ENCODE data around the gene CYB5RL. TPM values are rescaled to one million over a fixed set of nuclear protein-coding genes. Genes with fewer than 3 reads are reported as not detected.

The CYB5RL gene
- total RNA-seq, 2 donors from 2014 or later: 2.9 to 4.6 TPM

DNA sequence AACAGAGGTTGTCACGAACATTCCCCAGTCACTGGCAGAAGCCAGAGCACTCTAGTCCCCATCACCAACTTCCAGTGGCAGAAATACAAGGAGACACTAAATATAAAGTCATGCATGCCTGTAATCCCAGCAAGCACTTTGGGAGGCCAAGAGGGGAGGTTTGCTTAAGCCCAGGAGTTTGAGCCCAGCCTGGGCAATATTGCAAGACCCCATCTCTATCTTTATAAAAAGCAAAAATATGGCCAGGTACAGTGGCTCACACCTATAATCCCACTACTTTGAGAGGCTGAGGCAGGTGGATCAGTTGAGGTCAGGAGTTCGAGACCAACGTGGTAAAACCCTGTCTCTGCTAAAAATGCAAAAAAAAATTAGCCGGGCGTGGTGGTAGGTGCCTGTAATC, 6.4 kb downstream of the CYB5RL start:
- DNase-seq (no peak), ATAC-seq (no peak)
- Mint-ChIP-seq H3K27ac (no peak overlapping the region), H3K27me3 (no peaks in the 10 kb centered on the region), H3K4me1 (peaks cover 3% of the 10 kb centered on the region), H3K4me3 (no peak overlapping the region), H3K36me3 (ENCODE audit: low read depth) (peaks cover 12% of the 10 kb centered on the region)
- no peaks in the 10 kb centered on the region for H3K9me3 ChIP-seq (ENCODE audit: control insufficient read depth, low read length, poor library complexity, severe bottlenecking)

DNA sequence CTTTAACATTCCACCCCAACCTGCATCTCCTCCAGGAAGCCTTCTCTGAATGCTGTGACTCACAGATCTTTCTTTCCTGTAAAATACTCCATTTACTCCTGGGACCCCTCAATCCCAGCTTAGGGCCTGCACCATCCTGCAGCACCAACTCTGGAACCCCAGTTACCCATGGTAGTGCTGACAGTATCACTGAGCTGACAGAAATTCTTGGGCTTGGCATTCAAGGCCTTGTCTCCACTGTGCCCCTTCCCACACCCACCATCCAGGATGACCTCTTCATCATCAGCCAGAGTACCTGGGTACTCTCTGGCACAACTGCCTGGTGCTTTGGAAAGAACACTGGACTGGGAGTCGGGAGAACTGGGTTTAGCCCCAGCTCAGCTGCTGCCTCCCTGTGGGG, 8.3 kb downstream of the CYB5RL start:
- H3K4me3 Mint-ChIP-seq: no peak overlapping the region
- no peaks in the 10 kb centered on the region for H3K9me3 ChIP-seq (ENCODE audit: control insufficient read depth, low read length, poor library complexity, severe bottlenecking)
- ATAC-seq (no peak), DNase-seq (no peak)
- peaks cover 6% of the 10 kb centered on the region for H3K4me1 Mint-ChIP-seq
- peaks cover 14% of the 10 kb centered on the region for H3K36me3 Mint-ChIP-seq (ENCODE audit: low read depth)
- H3K27me3 Mint-ChIP-seq: no peaks in the 10 kb centered on the region
- H3K27ac Mint-ChIP-seq: no peak overlapping the region

DNA sequence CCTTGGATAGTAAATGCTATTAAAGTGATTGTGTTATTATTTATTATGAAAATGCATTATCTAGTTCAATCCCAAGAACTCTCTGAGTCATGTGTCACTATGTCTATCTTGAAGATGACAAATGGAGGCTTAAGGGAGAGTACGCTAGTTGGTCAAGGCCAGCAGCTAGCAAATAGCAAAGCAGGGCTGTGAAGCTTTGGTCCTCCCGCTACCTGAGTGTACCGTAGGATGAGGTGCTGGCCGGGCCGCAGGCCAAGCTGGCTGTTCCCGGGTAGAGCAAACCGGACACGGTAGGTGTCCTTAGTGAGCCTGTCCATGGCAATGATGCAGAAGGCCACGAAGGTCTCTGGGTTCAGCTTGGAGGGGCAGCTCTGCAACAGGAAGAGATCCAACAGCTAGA, 9.3 kb downstream of the CYB5RL start:
- Mint-ChIP-seq H3K4me1 (peaks cover 6% of the 10 kb centered on the region), H3K4me3 (no peak overlapping the region), H3K27ac (no peak overlapping the region), H3K27me3 (no peaks in the 10 kb centered on the region), H3K36me3 (ENCODE audit: low read depth) (peaks cover 14% of the 10 kb centered on the region)
- no peaks in the 10 kb centered on the region for H3K9me3 ChIP-seq (ENCODE audit: control insufficient read depth, low read length, poor library complexity, severe bottlenecking)
- ATAC-seq: no peak
- no peak for DNase-seq

DNA sequence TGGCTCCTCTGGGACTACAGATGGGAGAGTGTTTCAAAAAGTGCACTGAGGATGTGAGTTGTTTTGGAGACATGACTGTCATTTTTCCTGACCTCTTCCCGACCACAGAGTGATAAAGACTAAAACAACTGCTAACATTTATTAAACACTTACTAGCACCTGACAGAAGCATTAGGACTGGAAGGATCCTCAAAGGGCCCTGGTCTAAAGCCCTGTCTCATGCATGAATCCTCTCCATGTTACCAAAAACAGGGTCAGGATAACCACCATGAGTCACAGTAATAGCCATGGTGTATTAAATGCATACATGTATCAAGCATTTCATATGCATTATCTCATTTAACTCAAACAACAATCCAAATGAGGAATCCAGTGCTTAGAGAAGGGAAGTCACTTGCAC, 11.5 kb downstream of the CYB5RL start:
- H3K9me3 ChIP-seq (ENCODE audit: control insufficient read depth, low read length, poor library complexity, severe bottlenecking): no peaks in the 10 kb centered on the region
- Mint-ChIP-seq H3K4me1 (peaks cover 5% of the 10 kb centered on the region), H3K36me3 (ENCODE audit: low read depth) (peaks cover 14% of the 10 kb centered on the region), H3K27ac (no peak overlapping the region), H3K27me3 (no peaks in the 10 kb centered on the region), H3K4me3 (no peak overlapping the region)
- ATAC-seq (no peak), DNase-seq (no peak)

DNA sequence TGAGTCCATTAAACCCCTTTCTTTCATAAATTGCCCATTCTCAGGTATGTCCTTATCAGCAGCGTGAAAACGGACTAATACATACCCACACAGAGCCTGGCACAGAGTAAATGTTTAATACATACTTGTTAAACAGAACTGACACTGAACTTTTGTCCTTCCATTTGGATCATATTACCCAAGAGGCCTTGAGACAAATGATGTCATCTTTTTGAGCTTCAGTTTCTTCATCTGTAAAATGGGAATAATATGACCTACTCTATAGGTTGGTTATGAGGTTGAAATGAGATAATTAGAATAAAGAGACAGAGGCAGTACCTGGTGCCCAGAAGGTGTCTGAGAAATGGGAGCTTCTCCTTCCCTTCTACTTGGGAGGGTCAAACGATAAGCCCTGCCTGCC, 13.8 kb downstream of the CYB5RL start:
- ATAC-seq (no peak), DNase-seq (no peak)
- no peaks in the 10 kb centered on the region for H3K27me3 Mint-ChIP-seq
- peaks cover 8% of the 10 kb centered on the region for H3K36me3 Mint-ChIP-seq (ENCODE audit: low read depth)
- H3K9me3 ChIP-seq (ENCODE audit: control insufficient read depth, low read length, poor library complexity, severe bottlenecking): no peaks in the 10 kb centered on the region
- H3K4me3 Mint-ChIP-seq: no peak overlapping the region
- peaks cover 5% of the 10 kb centered on the region for H3K4me1 Mint-ChIP-seq
- H3K27ac Mint-ChIP-seq: no peak overlapping the region

DNA sequence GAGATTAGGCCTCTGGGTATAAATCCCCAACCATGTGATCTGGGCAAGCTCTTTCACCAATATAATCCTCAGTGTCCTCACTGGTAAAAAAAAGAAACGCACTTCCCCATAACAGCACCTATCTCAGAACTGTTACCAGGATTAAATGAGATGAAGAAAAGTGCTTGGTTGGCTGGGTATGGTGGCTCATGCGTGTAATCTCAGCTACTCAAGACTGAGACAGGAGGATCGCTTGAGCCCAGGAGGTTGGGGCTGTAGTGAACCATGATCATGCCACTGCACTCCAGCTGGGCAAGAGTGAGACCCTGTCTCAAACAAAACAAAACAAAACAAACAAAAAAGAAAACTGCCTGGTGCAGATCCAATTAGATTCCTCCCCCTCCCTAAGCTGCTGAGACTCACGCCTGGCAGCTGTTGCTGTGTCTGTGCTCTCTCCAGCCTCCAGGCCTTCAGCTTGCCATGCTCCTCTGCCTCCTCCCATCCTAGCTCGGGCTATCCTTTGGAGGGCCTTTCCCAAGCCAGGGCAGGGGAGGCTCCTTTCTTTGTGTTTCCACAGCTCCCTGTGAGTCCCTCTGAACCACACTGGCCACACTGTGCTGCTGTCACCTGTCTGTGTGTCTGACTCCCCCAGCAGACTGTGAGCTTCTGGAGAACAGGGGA, 19.0 kb downstream of the CYB5RL start:
- no peak overlapping the region for H3K4me3 Mint-ChIP-seq
- no peaks in the 10 kb centered on the region for H3K27me3 Mint-ChIP-seq
- H3K4me1 Mint-ChIP-seq: peaks cover 2% of the 10 kb centered on the region
- no peak for DNase-seq
- no peak for ATAC-seq
- no peaks in the 10 kb centered on the region for H3K36me3 Mint-ChIP-seq (ENCODE audit: low read depth)
- H3K27ac Mint-ChIP-seq: no peak overlapping the region
- no peaks in the 10 kb centered on the region for H3K9me3 ChIP-seq (ENCODE audit: control insufficient read depth, low read length, poor library complexity, severe bottlenecking)

DNA sequence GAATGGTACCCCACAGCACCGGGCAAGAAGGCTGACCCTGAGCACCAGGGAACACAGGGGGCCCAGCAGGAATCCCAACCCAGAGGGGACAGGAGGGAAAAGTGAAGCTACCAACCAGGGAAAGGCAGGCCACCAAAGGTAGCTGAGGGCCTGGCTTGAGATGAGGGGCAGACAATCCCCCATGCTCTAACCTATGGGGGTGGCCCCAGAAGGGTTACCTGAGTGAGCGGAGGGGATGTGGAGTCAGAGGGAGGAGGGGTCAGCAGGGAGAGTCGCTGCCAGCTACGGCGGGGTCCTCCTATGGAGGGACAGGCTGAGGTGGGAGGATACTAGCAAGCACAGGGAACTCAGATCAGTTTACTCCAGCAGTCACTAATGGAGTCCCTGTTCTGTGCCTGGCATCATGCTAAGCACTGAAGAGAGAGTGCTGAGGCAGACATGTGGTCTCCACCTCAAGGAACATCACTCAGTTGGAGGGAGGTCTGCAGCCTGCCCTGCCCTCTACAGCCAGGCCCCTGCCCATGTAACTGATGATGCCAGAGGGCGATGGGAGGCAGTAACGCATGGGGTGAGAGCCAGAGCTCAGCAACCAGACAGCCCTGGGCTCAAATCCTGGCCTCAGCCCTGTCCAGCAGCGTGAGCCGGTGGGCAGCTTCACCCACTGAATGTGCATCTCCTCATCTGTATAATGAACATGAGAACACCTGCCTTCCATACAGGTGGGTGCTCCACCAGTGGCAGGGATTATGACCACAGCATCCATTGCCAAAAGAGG, 21.3 kb downstream of the CYB5RL start:
- H3K27ac Mint-ChIP-seq: no peak overlapping the region
- DNase-seq (no peak), ATAC-seq (no peak)
- H3K36me3 Mint-ChIP-seq (ENCODE audit: low read depth): no peaks in the 10 kb centered on the region
- H3K4me1 Mint-ChIP-seq: peaks cover 2% of the 10 kb centered on the region
- no peaks in the 10 kb centered on the region for H3K9me3 ChIP-seq (ENCODE audit: control insufficient read depth, low read length, poor library complexity, severe bottlenecking)
- no peaks in the 10 kb centered on the region for H3K27me3 Mint-ChIP-seq
- no peak overlapping the region for H3K4me3 Mint-ChIP-seq

DNA sequence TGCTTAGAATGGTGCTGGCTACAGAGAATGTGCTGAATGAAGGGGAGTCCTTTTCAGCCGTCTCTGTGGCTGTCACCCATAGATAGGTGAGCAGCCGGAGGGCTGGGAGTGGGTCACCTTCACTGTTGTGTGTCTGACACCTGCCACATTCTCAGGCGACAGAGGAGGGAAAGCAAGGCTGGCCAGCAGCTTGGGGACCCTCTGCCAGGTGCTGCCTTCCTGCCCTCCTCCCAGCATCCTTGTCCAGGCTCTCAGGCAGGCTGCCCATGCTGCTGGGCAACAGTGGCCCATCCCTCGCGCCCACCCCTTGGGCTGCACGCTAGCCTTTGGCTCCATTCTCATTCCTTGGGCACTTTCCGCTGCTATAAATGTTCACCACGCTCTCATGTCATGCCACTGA, 22.1 kb downstream of the CYB5RL start:
- no peak for DNase-seq
- no peaks in the 10 kb centered on the region for H3K9me3 ChIP-seq (ENCODE audit: control insufficient read depth, low read length, poor library complexity, severe bottlenecking)
- no peak for ATAC-seq
- Mint-ChIP-seq H3K27me3 (no peaks in the 10 kb centered on the region), H3K36me3 (ENCODE audit: low read depth) (no peaks in the 10 kb centered on the region), H3K4me1 (peaks cover 2% of the 10 kb centered on the region), H3K4me3 (no peak overlapping the region), H3K27ac (no peak overlapping the region)

DNA sequence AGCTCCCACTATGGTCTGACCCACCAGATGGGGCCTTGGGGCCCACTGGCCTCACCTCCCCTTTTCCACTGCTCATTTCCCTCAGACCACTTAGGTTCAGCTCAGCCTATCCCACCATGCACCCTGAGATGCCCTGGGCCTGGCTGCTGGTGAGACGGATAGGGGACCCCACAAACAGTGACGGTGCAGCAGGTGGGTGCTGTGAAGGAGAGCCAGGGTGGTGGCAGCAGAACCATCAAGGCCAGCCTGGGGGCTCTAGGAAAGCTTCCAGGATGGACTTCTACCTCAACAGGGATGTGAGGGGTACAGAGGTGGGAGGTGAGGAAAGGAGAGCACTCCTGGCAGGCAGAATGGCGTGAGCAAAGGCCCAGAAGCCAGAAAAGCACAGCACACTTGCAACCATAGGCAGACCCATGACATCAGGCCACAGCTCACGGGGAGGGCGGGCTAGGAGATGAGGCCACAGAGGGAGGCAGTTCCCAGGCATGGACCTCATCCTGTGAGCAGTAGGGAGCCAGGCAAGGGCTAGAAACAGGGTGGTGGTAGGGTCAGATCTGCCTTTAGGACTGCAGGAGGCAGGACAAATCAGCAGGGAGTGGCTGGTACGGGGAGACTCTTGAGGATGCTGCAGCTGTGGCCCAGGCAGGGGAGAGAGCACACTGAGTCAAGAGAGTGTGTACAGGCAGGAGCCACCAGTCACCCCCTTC, 23.1 kb downstream of the CYB5RL start:
- Mint-ChIP-seq H3K4me3 (no peak overlapping the region), H3K27me3 (no peaks in the 10 kb centered on the region), H3K4me1 (peaks cover 4% of the 10 kb centered on the region), H3K36me3 (ENCODE audit: low read depth) (no peaks in the 10 kb centered on the region), H3K27ac (no peak overlapping the region)
- no peaks in the 10 kb centered on the region for H3K9me3 ChIP-seq (ENCODE audit: control insufficient read depth, low read length, poor library complexity, severe bottlenecking)
- ATAC-seq (no peak), DNase-seq (no peak)

DNA sequence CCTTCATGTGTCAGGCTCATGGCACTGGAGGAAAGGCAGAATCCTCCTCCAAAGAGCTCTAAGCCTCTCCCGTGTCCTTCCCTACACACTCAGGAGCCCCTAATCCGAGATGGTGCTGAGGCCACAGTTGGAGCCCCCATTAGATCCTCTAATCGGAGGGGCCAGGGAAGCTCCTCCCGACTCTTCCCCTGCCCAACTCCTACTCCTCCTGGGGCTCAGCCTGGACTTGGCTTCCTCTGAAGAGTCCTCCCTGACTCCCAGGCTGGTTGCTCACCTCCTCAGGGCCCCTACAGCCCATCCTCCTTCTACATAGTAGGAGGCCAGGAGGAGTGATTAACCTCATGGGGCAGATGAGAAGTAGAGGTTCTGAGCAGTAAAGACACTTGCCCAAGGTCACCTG, 25.7 kb downstream of the CYB5RL start:
- H3K9me3 ChIP-seq (ENCODE audit: control insufficient read depth, low read length, poor library complexity, severe bottlenecking): no peaks in the 10 kb centered on the region
- Mint-ChIP-seq H3K27ac (no peak overlapping the region), H3K36me3 (ENCODE audit: low read depth) (no peaks in the 10 kb centered on the region), H3K4me1 (peaks cover 9% of the 10 kb centered on the region), H3K27me3 (no peaks in the 10 kb centered on the region), H3K4me3 (no peak overlapping the region)
- ATAC-seq (no peak), DNase-seq (no peak)

DNA sequence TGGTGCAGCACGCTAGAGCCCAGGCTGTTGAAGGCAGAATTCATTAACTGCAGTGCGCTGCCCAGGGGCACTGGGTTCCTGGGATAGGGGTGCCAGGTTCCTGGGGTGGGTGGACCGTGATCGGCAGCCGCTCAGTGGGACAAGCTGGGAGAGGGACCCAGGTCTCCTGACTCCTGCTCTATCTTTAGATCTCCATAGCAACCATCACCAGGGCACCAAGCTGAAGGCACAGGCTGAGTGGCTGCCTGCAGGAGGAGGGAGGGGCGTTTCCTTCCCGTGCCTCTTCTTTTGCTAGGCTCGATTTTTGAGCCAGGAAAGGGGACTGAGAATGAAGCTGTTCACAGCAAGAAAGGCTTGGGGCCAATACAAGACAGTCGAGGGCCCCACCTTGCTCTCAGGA, 26.1 kb downstream of the CYB5RL start:
- H3K27ac Mint-ChIP-seq: no peak overlapping the region
- DNase-seq: no peak
- H3K4me3 Mint-ChIP-seq: no peak overlapping the region
- peaks cover 9% of the 10 kb centered on the region for H3K4me1 Mint-ChIP-seq
- no peak for ATAC-seq
- H3K9me3 ChIP-seq (ENCODE audit: control insufficient read depth, low read length, poor library complexity, severe bottlenecking): no peaks in the 10 kb centered on the region
- H3K36me3 Mint-ChIP-seq (ENCODE audit: low read depth): no peaks in the 10 kb centered on the region
- H3K27me3 Mint-ChIP-seq: no peaks in the 10 kb centered on the region

DNA sequence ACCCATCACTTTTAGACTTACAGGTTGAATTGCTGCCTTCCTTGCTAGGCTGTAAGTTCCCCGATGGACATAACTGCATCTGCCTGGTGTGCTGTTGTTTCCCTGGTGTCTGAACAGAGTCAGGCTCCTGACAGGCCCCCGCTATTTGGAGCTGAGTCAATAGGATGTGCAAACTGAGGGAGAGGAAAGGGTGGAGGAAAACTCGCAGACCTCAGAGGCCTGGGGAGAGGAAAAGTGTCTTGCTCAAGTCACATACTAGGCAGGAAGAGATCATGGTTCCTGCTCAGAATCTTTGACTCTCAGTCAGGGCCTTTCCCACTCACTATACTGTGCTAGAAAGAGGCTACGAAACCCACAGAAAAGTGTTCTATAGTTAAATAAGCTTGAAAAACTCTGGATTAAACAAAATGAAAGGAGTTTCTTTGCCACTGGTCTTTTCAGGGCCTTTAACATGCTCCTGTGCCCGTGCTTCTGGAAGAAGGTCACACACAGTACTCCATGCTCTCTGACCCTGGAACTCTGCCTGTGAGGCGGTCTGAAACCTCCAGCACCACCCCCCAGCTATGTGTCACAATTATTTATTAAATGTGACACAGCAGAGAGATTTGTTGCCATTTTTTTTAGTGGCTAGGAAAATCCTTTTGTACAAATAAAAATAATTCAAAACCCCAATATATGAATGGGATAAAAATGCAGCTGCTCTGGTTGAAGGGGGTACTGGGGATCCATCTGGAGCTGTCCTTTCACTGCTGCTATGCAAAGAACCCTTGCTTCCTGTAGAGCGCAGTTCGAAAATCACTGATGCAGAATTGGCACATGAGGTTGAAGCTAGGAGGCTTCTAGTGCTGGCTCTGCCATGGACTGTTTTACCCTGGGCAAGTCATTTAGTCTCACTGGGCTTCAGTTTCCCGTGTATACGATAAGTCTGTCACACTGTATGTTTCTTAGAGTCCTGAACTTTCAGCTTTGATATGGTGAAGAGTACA, 26.9 kb downstream of the CYB5RL start:
- DNase-seq (no peak), ATAC-seq (no peak)
- no peaks in the 10 kb centered on the region for H3K27me3 Mint-ChIP-seq
- H3K4me3 Mint-ChIP-seq: no peak overlapping the region
- no peaks in the 10 kb centered on the region for H3K9me3 ChIP-seq (ENCODE audit: control insufficient read depth, low read length, poor library complexity, severe bottlenecking)
- peaks cover 9% of the 10 kb centered on the region for H3K4me1 Mint-ChIP-seq
- H3K27ac Mint-ChIP-seq: no peak overlapping the region
- H3K36me3 Mint-ChIP-seq (ENCODE audit: low read depth): no peaks in the 10 kb centered on the region

DNA sequence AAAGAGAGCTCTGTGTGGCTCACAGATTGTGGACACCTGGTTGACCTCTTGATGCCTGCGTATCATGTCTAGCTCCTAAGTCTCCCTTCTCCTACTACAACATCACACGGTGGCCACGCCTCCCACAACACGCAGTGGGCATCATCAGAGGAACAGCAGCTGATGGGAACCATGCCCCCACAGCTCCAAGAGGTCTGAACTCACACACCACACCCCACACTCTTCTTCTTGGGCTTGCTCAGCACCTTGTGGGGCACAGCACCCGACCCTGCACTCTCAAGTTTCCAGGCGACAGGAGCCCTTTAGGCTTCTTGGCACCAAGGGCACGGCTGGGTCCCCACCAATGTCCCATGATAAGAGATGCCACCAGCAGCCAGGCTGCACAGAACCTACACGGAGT, 28.2 kb downstream of the CYB5RL start:
- Mint-ChIP-seq H3K36me3 (ENCODE audit: low read depth) (no peaks in the 10 kb centered on the region), H3K27ac (no peak overlapping the region)
- no peak for DNase-seq

More for the DNA sequence above, 28.2 kb downstream of the CYB5RL start:
- ATAC-seq: no peak
- no peaks in the 10 kb centered on the region for H3K27me3 Mint-ChIP-seq
- H3K9me3 ChIP-seq (ENCODE audit: control insufficient read depth, low read length, poor library complexity, severe bottlenecking): no peaks in the 10 kb centered on the region
- H3K4me3 Mint-ChIP-seq: no peak overlapping the region
- H3K4me1 Mint-ChIP-seq: peaks cover 9% of the 10 kb centered on the region

Data from T-helper 17 cell (primary cell).